Effector memory CD4-positive, alpha-beta T cell (primary cell): ENCODE results near the gene CDC37L1.
"Not testable (repeated sequence)": the region's sequence is repeated elsewhere in the genome, so short reads cannot be mapped to it uniquely, and the experiment has no call there.

Experiments used
- DNase-seq, 3 donors: peaks; one replicate each; pipeline ENCODE4 v3.0.0-alpha.2; 2020
- H3K27ac ChIP-seq: 2 replicates; pipeline ENCODE4 v1.7.0; 2013; ENCODE audit warnings: mild to moderate bottlenecking, low read length, moderate library complexity; ENCODE audit not compliant: insufficient read depth, poor library complexity, severe bottlenecking
- H3K27me3 ChIP-seq: replicated peaks from 2 replicates; pipeline ENCODE4 v1.7.0; 2013; ENCODE audit warnings: mild to moderate bottlenecking, low read length; ENCODE audit not compliant: insufficient read depth, control insufficient read depth, poor library complexity, severe bottlenecking
- H3K36me3 ChIP-seq: 2 replicates; pipeline ENCODE4 v1.7.0; 2013; ENCODE audit warnings: mild to moderate bottlenecking, low read length, moderate library complexity; ENCODE audit not compliant: control insufficient read depth, insufficient read depth
- H3K4me1 ChIP-seq: 2 replicates; pipeline ENCODE4 v1.7.0; 2013; ENCODE audit warnings: low read length, mild to moderate bottlenecking; ENCODE audit not compliant: control insufficient read depth, insufficient read depth, poor library complexity, severe bottlenecking
- H3K4me3 ChIP-seq: 2 replicates; pipeline ENCODE4 v1.7.0; 2013; ENCODE audit warnings: low read length, low read depth, mild to moderate bottlenecking; ENCODE audit not compliant: insufficient read depth, poor library complexity, severe bottlenecking
- H3K9me3 ChIP-seq: 2 replicates; pipeline ENCODE4 v1.7.0; 2013; ENCODE audit warnings: mild to moderate bottlenecking, low read length, moderate library complexity; ENCODE audit not compliant: control insufficient read depth

The CDC37L1 gene

GRCh38 chr9:4657426-4658159 is 21.8 kb upstream of the CDC37L1 start:
- Histone ChIP-seq H3K27me3 (no peaks in the 10 kb centered on the region), H3K4me1 (peaks cover 8% of the 10 kb centered on the region), H3K4me3 (no peak overlapping the region), H3K27ac (no peak overlapping the region), H3K9me3 (no peaks in the 10 kb centered on the region), H3K36me3 (no peaks in the 10 kb centered on the region)
- DNase-seq: no peak

- H3K9me3 ChIP-seq, DNase-seq, H3K27me3 ChIP-seq, H3K27ac ChIP-seq, H3K36me3 ChIP-seq, H3K4me3 ChIP-seq: not testable (repeated sequence)
- H3K4me1 ChIP-seq: peaks cover 32% of the 10 kb centered on the region
These were observed 18.7 kb upstream of the CDC37L1 start for GRCh38 chr9:4660665-4661064.

GRCh38 chr9:4661165-4661564 is 18.2 kb upstream of the CDC37L1 start:
- Histone ChIP-seq H3K27ac (peak overlapping the region; percentile 74), H3K4me1 (peaks cover 33% of the 10 kb centered on the region), H3K36me3 (no peaks in the 10 kb centered on the region), H3K9me3 (no peaks in the 10 kb centered on the region), H3K27me3 (no peaks in the 10 kb centered on the region), H3K4me3 (no peak overlapping the region)
- no peak for DNase-seq

GRCh38 chr9:4661611-4662010 is 17.8 kb upstream of the CDC37L1 start:
- DNase-seq: no peak
- Histone ChIP-seq H3K4me3 (peak overlapping the region; percentile 91), H3K27me3 (no peaks in the 10 kb centered on the region)

GRCh38 chr9:4662108-4662988 is 17.0 kb upstream of the CDC37L1 start, which contains the start of gene PLPP6:
PLPP6 (plus strand) TSS chr9:4662294; CDS start chr9:4662376, 82 bp downstream.
- no peaks in the 10 kb centered on the region for H3K27me3 ChIP-seq
- DNase-seq: peak; percentile 71 to 81 (median 73)
- H3K27ac ChIP-seq: peak within 1 kb of the TSS; percentile 74
- no peaks in the 10 kb centered on the region for H3K36me3 ChIP-seq
- H3K9me3 ChIP-seq: no peaks in the 10 kb centered on the region
- H3K4me1 ChIP-seq: peaks cover 39% of the 10 kb centered on the region
- peak within 1 kb of the TSS; percentile 91 for H3K4me3 ChIP-seq

More at GRCh38 chr9:4661611-4662010, 17.8 kb upstream of the CDC37L1 start:
- Histone ChIP-seq H3K27ac (peak overlapping the region; percentile 74), H3K9me3 (no peaks in the 10 kb centered on the region), H3K36me3 (no peaks in the 10 kb centered on the region), H3K4me1 (peaks cover 33% of the 10 kb centered on the region)

- H3K27me3 ChIP-seq: no peaks in the 10 kb centered on the region
- peak overlapping the region; percentile 91 for H3K4me3 ChIP-seq
- H3K36me3 ChIP-seq: no peaks in the 10 kb centered on the region
- peak in 1 of 3 donors; percentile 10 for DNase-seq
- no peaks in the 10 kb centered on the region for H3K9me3 ChIP-seq
- peaks cover 47% of the 10 kb centered on the region for H3K4me1 ChIP-seq
- peak overlapping the region; percentile 74 for H3K27ac ChIP-seq
These were observed 16.2 kb upstream of the CDC37L1 start for GRCh38 chr9:4662989-4663792.

GRCh38 chr9:4663956-4664355 is 15.4 kb upstream of the CDC37L1 start:
- peaks cover 50% of the 10 kb centered on the region for H3K4me1 ChIP-seq
- no peak for DNase-seq
- H3K36me3 ChIP-seq: no peaks in the 10 kb centered on the region
- peak overlapping the region; percentile 91 for H3K4me3 ChIP-seq
- H3K27ac ChIP-seq: peak overlapping the region; percentile 49
- H3K9me3 ChIP-seq: no peaks in the 10 kb centered on the region
- no peaks in the 10 kb centered on the region for H3K27me3 ChIP-seq

GRCh38 chr9:4665357-4665756 is 14.0 kb upstream of the CDC37L1 start:
- H3K27me3 ChIP-seq: no peaks in the 10 kb centered on the region
- H3K4me1 ChIP-seq: peaks cover 50% of the 10 kb centered on the region
- H3K27ac ChIP-seq: peak overlapping the region; percentile 11
- H3K4me3 ChIP-seq: no peak overlapping the region
- DNase-seq: no peak
- no peaks in the 10 kb centered on the region for H3K9me3 ChIP-seq
- no peaks in the 10 kb centered on the region for H3K36me3 ChIP-seq

GRCh38 chr9:4666042-4666699 is 13.2 kb upstream of the CDC37L1 start, which contains the start of gene SPATA6L:
SPATA6L (minus strand) TSS chr9:4666480; CDS start chr9:4666250, 230 bp downstream.
- Histone ChIP-seq H3K27ac (peak within 1 kb of the TSS; percentile 52), H3K9me3 (no peaks in the 10 kb centered on the region), H3K36me3 (no peaks in the 10 kb centered on the region), H3K4me1 (peaks cover 50% of the 10 kb centered on the region), H3K27me3 (no peaks in the 10 kb centered on the region), H3K4me3 (peak within 1 kb of the TSS; percentile 52)
- peak in 2 of 3 donors; percentile 24 to 29 for DNase-seq
